GM18520 (cell line): ENCODE results near the gene PLEKHA8.
A peak's percentile ranks its signal among the peaks of the same experiment; 100 is the strongest.

ENCODE experiments used
- ATAC-seq: cut with Tn5 transposase; IDR thresholded peaks from one replicate; pipeline ENCODE4 v1.9.1; 2021; ENCODE audit not compliant: unreplicated experiment

The PLEKHA8 gene

DNA sequence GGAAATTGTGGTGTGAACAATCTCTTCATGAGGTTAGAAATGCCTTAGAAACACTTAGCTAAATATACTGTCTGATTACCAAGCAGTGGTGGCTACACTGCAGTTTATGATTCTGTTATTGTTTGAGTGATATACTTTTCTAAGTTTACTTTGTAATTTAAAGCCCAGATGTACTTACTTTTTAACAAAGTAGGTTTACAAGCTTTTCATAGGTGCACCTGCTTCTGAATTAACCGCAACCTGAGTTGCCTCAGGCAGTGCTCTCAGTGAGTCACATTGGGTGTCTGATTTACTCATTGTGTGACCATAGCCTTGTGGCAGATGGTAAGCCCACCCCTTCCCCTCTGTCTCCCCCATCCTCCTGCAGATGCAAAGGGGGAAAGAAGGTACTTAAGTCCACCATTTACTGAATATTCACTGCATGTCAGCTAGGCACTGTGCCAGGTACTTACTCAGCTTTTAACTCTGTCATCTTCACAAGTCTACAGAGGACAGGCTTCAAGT lies 115.6 kb downstream of the PLEKHA8 start:
- no peak for ATAC-seq

DNA sequence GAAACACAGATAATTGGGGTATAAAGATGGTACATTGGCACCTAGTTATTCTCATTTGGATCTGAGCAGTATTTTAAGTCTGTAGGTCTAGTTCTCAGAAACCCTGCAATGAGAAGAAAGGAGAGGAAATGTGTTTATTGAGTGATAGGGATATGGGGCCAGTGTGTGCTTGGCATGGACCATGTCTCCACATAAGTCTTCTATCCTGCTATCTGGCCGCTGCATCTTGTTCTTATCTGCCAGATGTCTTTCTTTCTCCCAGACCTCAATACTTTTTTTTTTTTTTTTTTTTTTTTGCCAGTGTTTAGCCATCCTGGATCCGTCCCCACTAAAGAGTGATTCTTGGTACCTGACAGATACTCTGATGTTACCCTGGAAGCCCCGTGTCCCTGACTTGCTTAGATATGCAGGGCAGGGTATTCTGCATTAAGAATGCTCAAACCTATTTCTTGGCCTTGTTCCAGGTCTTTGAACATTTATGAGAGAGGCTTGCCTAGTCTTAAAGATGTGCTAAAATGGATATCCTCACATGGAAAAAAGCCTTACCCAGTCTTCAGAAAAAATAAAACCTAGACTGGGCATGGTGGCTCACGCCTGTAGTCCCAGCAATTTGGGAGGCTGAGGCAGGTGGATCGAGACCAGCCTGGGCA lies 116.6 kb downstream of the PLEKHA8 start:
- ATAC-seq = no peak

- no peak for ATAC-seq
These were observed 117.3 kb downstream of the PLEKHA8 start for GRCh38 chr7:30145426-30145970.

DNA sequence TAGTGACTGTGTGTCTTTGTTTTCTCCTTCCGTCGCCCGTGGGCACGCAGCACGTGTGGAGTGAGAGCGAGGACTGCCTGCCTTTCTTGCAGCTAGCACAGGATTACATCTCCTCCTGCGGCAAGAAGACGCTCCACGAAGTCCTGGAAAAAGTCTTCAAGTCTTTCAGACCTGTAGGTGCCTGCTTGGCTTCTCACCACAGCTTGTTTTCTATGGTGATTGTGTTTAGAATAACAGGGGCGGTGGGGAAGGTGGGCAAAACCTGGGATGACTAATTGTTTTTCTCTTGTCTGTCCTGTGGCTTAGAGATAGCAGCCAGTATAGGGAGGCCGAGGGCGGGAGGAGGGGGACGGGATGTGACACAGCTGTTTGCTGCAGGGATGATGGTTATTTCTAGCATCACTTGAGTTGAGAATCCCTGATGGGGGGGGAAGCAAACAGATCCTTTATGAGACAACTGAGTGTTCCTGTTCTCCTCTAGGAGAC lies 118.0 kb downstream of the PLEKHA8 start:
- ATAC-seq = no peak

DNA sequence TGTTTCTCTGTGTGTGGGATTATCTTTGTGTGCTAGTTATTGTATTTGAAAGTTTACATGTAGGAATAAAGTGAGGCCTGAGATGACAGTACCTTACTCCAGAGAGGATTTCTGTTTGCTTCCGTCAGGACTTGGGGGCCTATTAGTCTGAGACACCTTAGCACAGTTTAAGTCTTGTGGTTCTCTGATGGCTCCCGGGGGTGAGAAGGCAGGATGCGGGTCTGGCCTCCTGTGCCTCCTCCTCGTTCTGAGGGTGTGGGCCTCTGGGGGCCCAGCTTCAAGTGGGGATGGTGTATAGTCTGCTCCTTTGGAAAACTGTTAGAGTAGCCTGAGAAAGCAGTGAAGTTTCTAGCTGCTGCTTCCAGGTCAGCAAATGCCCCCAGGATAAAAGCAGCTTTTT lies 119.0 kb downstream of the PLEKHA8 start:
- no peak for ATAC-seq

DNA sequence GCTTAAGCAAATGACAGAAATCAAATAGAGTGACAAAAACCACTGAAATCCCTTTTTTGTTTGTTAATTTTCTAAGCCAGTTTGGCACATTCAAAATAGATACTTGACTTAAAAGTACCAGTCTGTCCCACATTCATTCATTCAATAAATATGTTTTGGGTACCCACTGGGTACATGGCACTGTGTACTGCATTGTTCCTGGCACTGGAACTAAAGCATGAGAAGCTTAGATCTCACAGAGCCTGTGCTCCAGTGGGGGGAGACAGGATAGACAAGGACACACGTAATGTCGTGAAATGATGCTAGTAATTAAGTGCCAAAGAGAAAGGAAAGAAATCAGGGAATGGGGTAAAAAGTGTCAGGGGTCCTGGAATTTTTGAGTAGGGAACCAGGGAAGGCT lies 119.6 kb downstream of the PLEKHA8 start:
- no peak for ATAC-seq

DNA sequence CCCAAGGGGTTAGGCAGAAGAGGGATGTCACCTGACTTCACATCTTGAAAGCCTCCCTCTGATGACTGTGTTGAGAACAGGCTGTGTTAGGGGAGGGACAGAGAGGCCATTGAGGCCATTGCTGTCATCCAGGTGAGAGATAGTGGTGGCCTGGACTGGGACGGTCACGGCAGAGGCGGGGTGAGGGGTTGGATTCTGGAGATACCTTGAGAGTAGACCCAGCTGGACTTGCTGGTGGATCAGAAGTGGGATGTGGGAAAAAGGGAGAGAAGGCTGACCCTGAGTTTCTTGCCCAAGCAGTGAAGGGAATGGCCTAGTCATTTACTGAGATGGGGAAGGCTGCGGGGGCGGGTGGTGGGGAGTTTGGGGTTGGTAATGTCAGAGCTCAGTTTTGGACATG lies 120.2 kb downstream of the PLEKHA8 start:
- no peak for ATAC-seq

DNA sequence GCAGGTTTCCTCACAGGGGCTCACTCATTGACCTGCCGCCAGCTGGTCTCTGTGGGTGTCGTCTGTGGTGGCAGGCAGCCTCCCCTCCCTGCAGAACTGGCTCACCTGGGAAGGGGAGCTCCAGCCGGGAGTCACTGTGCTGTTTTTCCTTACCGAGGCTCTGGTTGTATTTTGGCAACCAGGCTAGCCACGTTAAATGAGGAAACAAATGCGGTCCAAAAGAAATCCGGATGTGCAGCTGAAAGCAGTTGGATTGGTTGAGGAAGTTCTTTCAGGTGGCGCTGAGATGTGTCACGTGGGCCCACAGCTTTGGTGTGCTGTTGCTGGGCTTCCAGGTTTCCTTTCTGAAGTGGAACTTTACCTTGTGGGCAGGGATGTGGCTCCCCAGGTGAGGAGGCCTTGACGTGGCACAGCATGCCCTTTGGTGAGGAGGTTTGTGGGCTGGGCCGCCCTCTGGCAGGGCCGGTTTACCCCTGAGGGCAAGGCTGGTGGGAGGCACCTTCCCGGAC lies 120.8 kb downstream of the PLEKHA8 start:
- ATAC-seq = no peak

GRCh38 chr7:30149640-30150272 lies 121.5 kb downstream of the PLEKHA8 start:
- no peak for ATAC-seq

DNA sequence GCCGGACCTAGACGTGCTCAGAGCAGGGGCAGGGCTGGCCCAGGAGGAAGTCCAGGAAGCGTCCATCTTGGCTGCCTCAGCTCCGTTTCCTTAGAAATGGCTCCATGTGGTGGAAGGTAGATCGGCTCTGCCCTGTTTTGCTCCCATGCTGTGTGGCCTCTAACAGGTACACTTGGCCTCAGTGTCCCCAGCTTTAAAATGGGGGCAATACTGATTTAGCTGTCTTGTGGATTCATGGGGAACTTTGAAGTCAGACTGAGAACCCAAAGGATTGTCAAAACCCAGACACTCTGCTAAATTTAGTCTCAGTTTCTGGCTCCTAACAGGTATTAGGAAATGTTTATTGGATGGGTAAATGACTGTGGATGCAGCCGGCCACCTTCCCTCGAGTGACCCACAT lies 122.5 kb downstream of the PLEKHA8 start:
- no peak for ATAC-seq

DNA sequence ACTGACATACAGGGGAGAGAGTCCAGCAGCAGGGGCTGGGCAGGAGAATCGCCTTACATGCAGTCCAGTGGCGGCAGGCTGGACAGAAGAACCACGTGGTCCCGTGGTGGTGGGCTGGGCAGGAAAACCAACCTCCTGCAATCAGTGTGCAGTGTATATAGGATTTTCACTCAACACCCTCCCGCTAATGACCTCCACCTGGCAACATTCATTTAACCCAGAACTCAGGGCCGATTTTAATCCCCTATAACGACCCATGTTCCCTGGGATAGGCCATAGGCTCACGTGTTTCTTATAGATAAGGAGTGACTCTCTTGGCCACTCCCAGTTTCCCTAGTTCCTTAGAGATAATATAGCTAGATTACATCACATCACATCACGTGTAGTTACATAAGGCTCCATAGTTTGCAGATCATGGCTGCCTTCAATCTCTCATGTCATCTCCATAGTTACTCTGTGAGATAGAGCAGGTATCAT lies 125.9 kb downstream of the PLEKHA8 start:
- no peak for ATAC-seq

- ATAC-seq = no peak
These were observed 127.3 kb downstream of the PLEKHA8 start for GRCh38 chr7:30155481-30155880.

GRCh38 chr7:30157204-30157603 lies 129.0 kb downstream of the PLEKHA8 start:
- no peak for ATAC-seq

DNA sequence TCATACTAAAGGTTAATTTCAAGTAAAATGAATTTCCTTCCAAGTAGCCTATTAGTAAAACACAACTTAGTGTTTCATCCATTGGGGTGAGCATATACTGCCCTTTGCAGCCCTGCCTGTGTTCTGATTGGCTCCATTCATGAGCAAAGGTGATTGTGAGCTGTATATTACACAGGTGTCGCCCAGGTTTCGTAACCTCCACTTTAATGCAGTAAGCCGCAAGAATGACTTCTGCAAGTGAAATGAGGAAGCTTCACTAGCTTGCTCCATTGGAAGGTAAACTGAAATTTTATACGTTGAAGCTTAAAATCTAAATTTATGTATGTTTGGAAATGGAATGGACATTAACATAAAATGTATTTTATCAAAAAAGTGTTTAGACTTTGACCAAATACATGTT lies 131.0 kb downstream of the PLEKHA8 start:
- ATAC-seq = no peak

DNA sequence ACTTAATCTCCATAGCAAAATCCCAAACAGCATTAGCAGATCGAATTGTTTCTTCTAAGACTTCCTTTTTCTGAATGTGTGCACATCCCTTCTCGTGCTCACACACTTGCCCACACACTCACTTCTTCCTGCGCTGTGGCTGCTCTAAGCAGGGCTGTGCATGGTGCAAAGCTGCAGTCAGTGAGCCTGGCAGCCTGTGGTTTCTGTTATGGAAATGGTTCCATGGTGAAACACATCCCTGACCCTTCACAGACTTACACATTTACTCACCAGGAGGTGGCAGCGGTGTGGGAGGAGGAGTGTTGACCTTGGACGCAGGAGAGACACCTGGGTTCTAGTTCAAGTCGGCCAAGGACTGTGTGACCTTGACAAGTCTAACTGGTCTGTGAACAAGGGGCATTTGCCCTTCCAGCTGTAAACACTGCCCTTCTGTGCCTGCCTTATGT lies 131.5 kb downstream of the PLEKHA8 start:
- no peak for ATAC-seq

- no peak for ATAC-seq
These were observed 132.1 kb downstream of the PLEKHA8 start for GRCh38 chr7:30160329-30160728.

GRCh38 chr7:30162133-30162532 lies 133.9 kb downstream of the PLEKHA8 start:
- no peak for ATAC-seq

GRCh38 chr7:30162622-30163124 lies 134.5 kb downstream of the PLEKHA8 start:
- ATAC-seq = peak; percentile 13

GRCh38 chr7:30163231-30163894 lies 135.2 kb downstream of the PLEKHA8 start:
- ATAC-seq = peak; percentile 42

- ATAC-seq = no peak
These were observed 136.4 kb downstream of the PLEKHA8 start for GRCh38 chr7:30164567-30164966.

DNA sequence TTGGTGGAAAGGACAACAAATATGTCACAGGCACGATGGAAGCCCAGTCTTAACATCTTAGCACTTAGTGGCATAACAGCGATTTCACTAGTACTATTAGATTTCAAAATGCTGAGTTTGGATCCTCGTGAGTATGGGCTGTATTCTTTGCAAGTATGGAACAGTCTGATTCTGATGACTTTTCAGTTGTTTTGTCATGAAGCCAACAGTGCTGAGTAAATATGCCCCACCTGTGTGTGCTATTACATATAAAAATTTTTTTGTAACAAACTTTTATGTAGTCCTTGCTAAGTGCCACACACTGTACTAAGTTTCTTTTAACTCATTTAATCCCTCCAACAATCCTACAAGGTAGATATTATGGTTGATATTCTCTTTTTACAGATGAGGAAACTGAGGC lies 137.4 kb downstream of the PLEKHA8 start:
- ATAC-seq = no peak
